ENCODE results near the gene POLR3A.

POLR3A gene

GRCh38 chr10:77987671-77988255, 41.6 kb downstream of the POLR3A start:
- H3K4me3 ChIP-seq (ENCODE audit: insufficient read depth, low read length, poor library complexity, severe bottlenecking): no peak overlapping the region
- H3K27me3 ChIP-seq (ENCODE audit: low read length): no peaks in the 10 kb centered on the region
- no peaks in the 10 kb centered on the region for H3K9me2 ChIP-seq (replicated peaks; ENCODE audit: insufficient read depth, low read length)
- H2AFZ ChIP-seq (ENCODE audit: low read depth, low read length, severe bottlenecking): no peak overlapping the region
- no peak overlapping the region for H3K9ac ChIP-seq (ENCODE audit: low read length)
- no peaks in the 10 kb centered on the region for H3K9me3 ChIP-seq (ENCODE audit: insufficient read depth, low read length)
- no peaks in the 10 kb centered on the region for H4K20me1 ChIP-seq (ENCODE audit: low read depth, low read length)
- H3K36me3 ChIP-seq (ENCODE audit: low read length): peaks cover 11% of the 10 kb centered on the region; the same call in 1 of the 2 replicates
- H3K4me2 ChIP-seq (ENCODE audit: low read depth, low read length, poor library complexity, severe bottlenecking): no peak overlapping the region
- no peak for TF ChIP-seq EZH2phosphoT487 (conservative IDR thresholded peaks at IDR 0.05; ENCODE audit: low read length)
- TF ChIP-seq CTCF (IDR thresholded peaks at IDR 0.05; ENCODE audit: insufficient read depth, low read length, poor library complexity, severe bottlenecking): no peak
- H3K27ac ChIP-seq (ENCODE audit: low read depth, low read length): no peak overlapping the region
- H3F3A ChIP-seq (ENCODE audit: insufficient read depth): no peaks in the 10 kb centered on the region
- no peaks in the 10 kb centered on the region for H3K79me2 ChIP-seq (ENCODE audit: insufficient read depth, low read length)

GRCh38 chr10:77984986-77985385, 44.3 kb downstream of the POLR3A start:
- Histone ChIP-seq H3K36me3 (ENCODE audit: low read length) (peaks cover 16% of the 10 kb centered on the region; the same call in 1 of the 2 replicates), H3K4me2 (ENCODE audit: low read depth, low read length, poor library complexity, severe bottlenecking) (no peak overlapping the region), H2AFZ (ENCODE audit: low read depth, low read length, severe bottlenecking) (no peak overlapping the region), H3K9me2 (replicated peaks; ENCODE audit: insufficient read depth, low read length) (no peaks in the 10 kb centered on the region), H3K9me3 (ENCODE audit: insufficient read depth, low read length) (no peaks in the 10 kb centered on the region), H3K9ac (ENCODE audit: low read length) (no peak overlapping the region), H3K27ac (ENCODE audit: low read depth, low read length) (no peak overlapping the region), H4K20me1 (ENCODE audit: low read depth, low read length) (no peaks in the 10 kb centered on the region), H3K4me3 (ENCODE audit: insufficient read depth, low read length, poor library complexity, severe bottlenecking) (no peak overlapping the region), H3F3A (ENCODE audit: insufficient read depth) (no peaks in the 10 kb centered on the region), H3K79me2 (ENCODE audit: insufficient read depth, low read length) (no peaks in the 10 kb centered on the region), H3K27me3 (ENCODE audit: low read length) (no peaks in the 10 kb centered on the region)
- TF ChIP-seq EZH2phosphoT487 (conservative IDR thresholded peaks at IDR 0.05; ENCODE audit: low read length): no peak
- no peak for TF ChIP-seq CTCF (IDR thresholded peaks at IDR 0.05; ENCODE audit: insufficient read depth, low read length, poor library complexity, severe bottlenecking)

GRCh38 chr10:77983384-77984341, 45.7 kb downstream of the POLR3A start:
- H3K4me2 ChIP-seq (ENCODE audit: low read depth, low read length, poor library complexity, severe bottlenecking): no peak overlapping the region
- H3K9me2 ChIP-seq (replicated peaks; ENCODE audit: insufficient read depth, low read length): no peaks in the 10 kb centered on the region
- H3K27me3 ChIP-seq (ENCODE audit: low read length): no peaks in the 10 kb centered on the region
- no peaks in the 10 kb centered on the region for H3K9me3 ChIP-seq (ENCODE audit: insufficient read depth, low read length)
- TF ChIP-seq CTCF (IDR thresholded peaks at IDR 0.05; ENCODE audit: insufficient read depth, low read length, poor library complexity, severe bottlenecking): no peak
- TF ChIP-seq EZH2phosphoT487 (conservative IDR thresholded peaks at IDR 0.05; ENCODE audit: low read length): no peak
- H3F3A ChIP-seq (ENCODE audit: insufficient read depth): no peaks in the 10 kb centered on the region
- H3K9ac ChIP-seq (ENCODE audit: low read length): no peak overlapping the region
- H3K36me3 ChIP-seq (ENCODE audit: low read length): peaks cover 16% of the 10 kb centered on the region; the same call in 1 of the 2 replicates
- H3K27ac ChIP-seq (ENCODE audit: low read depth, low read length): no peak overlapping the region
- H4K20me1 ChIP-seq (ENCODE audit: low read depth, low read length): no peaks in the 10 kb centered on the region
- H3K4me3 ChIP-seq (ENCODE audit: insufficient read depth, low read length, poor library complexity, severe bottlenecking): no peak overlapping the region
- no peak overlapping the region for H2AFZ ChIP-seq (ENCODE audit: low read depth, low read length, severe bottlenecking)
- H3K79me2 ChIP-seq (ENCODE audit: insufficient read depth, low read length): no peaks in the 10 kb centered on the region

All from SU-DHL-6 (cell line).